HuH-7.5 (cell line): ENCODE measurements around the gene DNAH17.

ENCODE experiments used
- DNase-seq: peaks from one replicate; pipeline ENCODE4 v3.0.0; 2011; ENCODE audit warnings: low spot score

DNAH17 gene

DNA sequence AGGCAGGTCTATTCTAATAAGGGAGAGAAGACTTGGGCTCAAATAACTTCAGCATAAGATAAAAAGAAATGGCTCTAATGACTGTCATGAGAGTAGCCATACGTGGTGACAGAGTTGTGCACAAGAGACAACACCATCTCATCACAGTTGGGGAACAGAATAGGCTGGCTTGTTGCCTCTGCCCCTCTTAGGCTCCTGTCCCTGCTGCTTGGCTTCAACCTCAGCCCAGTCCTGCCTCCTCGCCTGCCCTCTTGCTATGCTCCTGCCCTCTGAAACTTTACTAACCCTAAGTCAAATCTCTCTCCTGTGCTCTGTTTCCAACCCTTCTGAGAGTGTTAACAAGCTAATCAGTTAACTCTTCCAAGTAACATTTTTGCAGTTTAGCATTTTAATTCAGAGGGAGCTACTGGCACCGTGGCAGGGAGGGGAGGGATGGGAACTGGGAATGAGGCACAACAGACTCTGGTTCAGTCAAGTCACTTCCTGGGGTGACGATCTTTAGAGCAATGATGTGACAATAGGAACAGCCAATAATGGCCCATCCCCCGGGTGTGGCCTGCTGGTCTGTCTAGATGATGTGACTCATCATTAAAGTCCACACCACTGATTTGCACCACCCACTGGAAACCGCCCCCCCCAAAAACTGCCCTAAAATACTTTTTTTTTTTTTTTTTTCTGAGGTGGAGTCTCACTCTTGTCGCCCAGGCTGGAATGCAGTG lies 35.5 kb downstream of the DNAH17 start:
- DNase-seq: no peak

DNA sequence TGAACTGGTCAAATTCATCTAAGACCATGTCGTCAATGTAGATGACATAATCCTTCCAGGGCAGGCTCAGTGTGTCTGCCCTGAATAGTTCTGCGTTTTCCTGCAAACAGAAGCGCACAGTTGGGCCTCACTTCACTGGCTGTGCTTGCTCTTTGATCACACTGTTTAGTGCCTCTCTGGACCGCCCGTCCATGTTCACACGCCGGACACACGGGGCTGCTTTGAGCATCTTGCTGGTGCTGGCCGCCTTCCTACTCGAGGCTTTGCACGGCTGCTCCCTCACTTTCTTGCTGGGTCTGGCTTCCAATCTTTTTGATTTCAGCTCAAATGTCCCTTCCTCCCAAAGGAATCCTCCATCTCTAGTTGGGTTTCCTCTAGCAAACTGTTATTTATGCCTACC lies 37.4 kb downstream of the DNAH17 start:
- no peak for DNase-seq

DNA sequence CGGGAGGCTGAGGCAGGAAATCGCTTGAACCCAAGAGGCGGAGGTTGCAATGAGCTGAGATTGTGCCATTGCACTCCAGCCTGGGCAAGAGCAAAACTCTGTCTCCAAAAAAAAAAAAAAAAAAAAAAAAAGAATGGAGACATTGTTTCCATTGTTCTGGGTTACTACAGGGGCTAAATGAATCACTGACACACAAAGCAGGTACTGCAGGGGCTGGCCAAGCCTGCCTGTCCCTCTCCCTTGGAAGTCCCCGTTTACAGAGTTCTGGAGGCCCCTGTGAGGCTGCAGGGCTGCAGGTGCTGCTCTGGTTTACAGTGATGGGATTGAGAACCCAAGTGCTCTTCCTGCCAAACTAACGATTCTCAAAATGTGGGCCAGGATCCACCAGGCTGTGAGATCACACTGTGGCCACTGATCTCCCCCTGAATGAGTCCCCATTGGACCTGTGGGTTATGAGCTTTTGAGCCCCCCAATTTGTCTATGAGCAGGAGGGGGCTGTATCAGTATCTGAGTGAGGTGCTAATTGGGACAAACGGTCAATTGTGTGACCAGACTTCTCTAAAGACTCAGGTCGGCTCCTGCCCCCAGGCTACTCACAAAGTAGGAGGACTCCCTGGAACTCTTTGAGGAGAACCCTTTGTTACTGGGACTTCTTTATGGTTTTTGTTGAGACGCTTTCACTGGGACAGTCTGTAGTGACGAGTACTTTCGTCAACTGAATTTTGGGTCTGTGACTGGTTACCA lies 39.0 kb downstream of the DNAH17 start:
- DNase-seq: no peak

DNA sequence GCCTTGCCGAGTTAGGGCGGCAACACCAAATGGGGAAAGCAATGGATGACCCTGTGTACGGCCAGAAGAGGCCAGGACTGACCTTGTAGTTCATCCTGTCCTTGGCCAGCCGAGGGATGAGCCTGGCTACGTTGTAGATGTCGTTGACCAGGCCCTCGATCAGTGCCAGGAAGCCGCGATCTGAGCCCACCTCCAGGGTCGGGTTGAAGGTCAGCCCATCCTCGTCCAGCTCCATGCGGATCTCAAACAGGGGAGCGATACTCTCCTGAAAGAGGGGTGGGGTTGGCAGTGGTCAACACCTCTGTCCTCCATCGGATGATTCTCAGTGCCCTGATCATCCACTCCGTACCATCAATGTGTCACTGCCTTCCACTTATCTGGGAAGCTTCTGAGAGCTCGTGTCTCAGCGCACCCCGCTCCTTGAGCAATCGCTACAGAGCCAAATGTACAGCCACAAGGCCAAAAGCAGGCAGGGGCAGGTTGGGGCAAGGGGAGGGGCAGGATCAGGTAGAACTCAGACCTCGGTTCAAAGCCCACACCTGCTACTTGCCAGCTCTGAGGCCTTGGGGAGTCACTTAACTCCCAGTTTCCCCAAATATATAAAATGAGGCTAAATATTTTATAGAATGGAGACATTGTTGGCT lies 39.9 kb downstream of the DNAH17 start:
- no peak for DNase-seq

DNA sequence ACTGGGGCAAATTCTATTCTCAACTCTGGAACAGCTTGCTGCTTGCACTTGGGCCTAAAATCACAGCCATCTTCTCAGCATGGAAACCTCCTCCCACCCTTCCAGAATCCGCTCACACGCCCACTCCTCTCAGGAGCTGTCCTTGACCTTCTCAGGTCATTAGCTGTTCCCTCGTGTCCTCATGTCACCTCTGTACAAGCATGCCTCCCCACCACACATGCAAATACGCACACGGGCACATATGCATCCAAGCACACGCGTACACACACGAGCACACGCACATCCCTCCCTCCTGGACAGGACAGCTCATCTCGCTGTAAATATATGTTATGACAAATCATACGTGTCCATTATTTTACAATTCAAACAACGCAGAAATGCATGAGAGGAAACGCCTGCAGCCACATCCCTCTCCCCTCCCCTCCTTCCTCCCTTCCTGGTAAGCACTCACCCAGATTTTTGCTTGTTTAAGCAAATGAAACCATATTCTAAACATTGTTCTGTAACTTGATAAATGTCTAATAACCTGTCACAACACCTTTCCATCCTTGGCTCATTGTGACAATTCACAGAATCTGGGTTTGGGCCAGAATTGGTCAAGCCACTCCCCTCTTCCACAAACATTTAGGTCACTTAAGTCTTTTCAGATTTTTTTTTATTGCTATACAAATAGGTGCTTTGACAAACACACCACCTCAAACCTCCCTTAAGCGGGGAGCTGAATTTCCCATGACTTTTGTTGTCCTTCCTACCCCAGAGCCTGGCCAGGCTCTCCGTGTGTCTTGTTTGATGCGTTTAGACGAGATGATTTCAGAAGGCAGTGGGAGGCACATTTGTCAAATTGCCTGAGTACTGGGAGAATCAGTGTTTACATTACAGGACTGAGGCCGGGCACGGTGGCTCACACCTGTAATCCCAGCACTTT lies 41.7 kb downstream of the DNAH17 start:
- DNase-seq: no peak

DNA sequence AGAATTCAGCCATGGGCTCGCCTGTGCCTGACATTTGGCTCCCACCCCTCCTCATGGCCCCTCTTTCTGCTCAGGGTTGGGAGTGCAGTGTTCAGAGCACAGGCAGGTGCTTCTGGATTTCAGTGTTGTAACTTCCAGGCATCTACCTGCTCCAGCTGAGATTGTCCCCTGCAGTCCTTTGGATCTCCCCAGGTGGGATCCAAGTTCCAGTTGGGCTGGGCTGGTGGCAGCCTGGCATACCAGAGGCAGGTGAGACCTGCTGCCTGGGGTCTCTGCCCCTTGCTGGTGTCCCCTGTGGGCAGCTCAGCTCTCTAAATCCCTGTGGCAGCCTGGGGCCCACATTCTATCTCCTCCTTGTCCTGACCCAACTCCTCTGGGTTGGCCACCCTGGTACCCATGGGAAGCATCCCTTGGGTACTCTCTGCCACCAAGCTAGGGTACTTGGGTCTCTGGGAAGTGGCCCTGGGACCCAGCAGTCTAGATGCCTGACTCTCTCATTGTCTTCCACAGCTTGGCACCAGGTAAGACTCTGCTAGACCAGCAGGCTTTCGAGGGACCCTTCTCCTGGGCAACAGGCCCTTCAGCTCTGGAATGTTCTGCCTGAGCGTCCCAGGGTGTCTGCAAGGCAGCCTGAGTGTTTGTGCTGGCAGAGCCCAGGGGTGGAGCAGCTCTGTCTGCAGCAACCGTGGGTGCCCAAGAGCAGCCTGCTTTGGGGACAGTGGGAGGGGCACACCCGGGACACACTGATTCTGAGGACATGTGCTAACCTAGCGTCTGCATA lies 42.5 kb downstream of the DNAH17 start:
- DNase-seq: no peak

DNA sequence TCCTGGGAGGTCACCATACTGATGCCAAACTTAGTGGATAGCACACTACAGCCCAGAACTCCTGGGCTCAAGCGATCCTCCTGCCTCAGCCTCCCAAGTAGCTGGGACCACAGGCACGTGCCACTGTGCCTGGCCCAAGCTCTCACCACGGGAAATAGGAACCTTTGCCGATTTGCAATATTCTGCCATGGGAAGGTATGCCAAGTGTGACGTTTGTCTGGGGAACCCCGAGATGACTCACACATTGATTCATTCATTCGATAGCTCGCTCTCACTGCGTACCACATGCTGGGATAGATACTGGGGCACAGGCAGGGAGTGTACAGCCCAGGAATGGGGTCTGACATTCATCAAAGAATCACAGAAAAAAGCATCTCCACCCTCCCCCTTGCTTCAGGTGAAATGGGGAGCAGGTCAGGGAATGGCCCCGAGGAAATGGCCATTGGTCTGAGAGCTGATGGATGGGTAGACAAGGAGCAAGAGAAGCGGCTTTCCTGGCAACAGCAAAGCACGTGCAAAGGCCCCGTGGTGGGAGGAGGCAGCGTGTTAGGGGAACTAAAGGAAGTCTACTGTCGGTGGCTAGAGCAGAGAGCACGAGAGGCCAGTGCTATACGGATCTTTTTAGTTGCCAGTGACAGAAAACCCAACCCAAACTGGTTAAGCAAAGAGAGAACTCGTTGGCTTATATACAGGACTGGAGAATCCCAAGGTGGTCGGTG lies 44.1 kb downstream of the DNAH17 start:
- no peak for DNase-seq

DNA sequence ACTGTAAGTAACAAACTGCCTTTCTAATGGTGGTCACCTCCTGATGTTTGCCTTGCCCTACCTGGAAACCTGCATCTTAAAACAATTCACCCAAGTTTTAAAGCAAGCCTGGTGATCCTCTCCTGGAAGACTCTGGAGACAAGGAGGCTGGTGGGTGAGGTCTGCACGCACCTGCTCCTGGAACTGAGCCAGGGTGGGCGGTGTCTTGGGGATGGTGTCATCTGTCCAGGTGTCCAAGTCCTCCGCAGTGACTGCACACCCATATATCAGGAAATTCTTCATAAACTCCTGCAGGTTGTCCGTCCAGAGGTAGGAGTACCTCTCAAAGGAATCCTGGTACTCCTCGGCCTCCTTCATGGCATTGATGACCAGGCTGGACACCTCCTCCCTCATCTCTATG lies 44.9 kb downstream of the DNAH17 start:
- DNase-seq: no peak

DNA sequence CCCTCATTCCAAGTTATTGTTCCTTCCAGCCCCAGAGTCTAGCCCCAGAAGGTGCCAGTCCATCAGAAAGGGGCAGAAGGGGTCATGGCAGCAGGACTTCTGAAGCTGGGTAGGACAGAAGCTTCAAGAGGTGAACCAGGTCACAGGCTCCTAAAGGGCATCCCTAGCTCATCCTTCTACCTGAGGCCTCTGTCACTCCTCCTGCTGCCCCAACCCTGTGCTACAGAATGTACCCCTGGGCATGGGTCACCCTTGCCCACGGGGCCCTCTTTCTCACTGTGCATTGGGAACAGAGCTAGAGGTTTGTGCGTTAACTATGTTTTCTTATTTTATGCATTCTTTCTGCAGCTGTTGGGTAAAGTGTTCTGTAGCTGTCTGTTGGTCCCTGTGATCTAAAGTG lies 46.5 kb downstream of the DNAH17 start:
- DNase-seq: no peak

DNA sequence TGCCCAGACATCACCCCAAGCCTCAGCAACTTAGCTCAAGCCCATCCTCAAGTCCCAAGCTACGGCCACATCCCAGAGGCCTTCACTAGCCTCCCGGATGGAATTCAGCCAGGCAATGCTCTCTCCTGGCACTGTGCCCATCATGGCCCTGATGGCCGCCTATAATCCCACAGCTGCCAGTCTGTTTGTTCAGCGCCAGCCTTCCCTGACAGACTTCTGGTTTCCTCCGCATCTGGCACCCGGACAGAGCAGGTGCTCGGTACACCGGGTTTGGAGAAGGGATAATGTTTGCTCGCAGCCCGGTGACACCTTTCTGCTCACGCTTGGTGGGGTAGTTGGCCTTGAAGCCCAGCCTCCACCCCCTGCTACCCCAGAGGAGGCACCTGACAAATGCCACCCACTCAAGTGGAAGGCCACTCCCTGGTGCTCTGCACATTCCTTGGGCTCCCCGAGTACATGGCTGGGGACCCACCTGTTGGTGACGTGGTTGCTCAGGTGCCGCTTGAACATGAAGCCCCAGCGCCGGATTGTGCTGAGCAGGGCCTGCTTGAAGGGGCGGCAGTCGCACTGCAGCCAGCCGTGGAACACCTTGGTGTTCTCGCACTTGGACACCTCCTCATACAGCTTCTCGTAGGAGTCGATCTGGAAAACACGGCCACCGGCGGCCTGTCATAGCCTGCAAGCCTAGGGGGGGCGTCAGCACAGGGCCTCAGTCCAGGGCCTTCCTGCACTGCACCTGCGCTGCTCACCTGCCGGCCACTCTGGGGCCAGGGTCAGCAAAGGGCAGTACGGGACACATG lies 47.1 kb downstream of the DNAH17 start:
- DNase-seq: no peak

DNA sequence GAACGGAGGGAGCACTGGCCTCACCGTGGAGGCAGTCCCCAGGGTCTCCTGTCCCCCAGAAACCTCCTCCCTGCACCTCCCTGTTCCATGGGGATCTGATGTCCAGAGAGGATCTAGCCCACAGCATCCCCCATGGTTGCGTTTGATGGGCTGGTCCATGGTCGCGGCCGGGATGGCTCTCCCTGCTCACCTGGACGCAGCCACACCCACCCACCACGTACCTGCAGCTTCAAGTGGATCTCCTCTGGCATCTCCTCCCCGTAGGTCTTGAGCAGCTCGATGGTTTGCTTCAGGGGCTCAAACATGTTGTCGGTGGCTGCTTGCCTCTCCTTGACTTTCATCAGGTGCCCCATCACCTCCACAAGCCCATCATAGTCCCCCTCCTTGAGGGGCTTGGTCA lies 47.9 kb downstream of the DNAH17 start:
- no peak for DNase-seq

DNA sequence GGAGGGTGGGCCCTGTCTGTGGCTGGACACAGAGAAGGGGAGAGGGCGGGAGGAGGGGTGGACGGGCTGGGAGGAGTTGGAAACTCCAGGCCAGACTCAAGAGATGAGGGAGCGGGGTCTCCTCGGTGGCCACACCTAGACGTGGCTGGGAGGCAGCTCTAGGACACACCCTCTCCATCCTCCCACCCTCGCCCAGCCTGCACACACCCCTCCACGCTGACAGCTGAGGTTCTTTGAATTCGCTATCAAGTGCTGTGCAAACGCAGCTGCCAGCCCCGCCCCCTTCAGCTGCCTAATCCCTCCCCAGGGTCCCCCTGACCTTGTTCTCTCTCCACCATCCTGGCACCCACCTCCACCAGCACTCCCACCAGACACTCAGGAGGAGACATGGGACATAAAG lies 48.7 kb downstream of the DNAH17 start:
- DNase-seq: no peak

DNA sequence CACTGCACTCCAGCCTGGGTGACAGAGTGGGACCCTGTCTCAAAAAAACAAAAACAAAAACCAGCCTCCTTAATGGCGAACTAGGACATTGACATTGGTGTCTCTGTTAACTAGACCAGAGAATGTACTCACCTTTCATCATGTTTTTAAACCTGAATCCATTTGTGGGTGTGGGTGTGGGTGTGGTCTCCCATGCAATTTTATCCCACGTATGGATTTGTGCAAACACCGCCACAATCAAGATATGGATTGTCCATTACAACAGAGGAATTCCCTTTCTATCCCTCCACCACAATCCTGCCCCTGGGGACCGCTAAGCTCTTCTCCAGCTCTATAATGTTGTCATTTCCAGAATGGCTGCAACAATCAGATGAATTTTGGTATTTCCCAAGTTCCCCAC lies 49.9 kb downstream of the DNAH17 start:
- no peak for DNase-seq

DNA sequence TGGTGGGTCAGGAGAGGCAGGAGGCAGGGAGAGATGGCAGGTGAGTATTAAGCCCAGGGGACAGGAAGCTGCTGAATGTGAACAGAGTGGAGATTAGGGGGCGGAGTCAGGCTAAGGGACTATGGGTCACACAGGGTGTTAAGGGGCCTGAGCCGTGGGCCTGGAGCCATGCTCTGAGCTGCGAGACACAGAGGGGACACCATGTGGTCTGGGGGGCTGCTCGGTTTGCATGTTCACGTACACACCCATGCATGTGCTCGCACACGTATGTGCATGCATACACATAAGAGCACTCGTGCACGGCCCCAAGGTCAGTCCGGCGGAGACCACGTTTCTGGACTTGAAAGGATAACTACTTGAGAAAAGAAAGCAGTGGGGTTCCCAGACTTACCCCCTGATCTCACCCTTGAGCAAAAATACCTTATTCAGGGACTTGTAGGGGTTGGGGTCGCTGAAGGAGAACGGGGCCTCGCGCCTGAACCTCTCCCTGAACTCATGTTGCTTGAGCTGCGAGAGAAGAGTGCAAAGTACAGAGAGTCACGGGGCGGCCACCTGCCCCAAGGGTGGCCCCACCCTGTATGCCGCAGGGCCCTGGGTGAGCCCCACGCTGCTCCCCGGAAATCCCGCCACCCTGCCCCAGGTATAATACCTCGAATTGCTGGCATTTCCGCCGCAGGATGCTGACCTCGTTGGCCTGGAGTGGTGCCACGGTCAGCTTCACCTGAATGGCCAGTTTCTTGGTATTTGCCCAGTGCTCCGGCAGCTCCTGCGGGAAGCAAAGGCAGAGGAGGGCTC lies 50.8 kb downstream of the DNAH17 start:
- DNase-seq: no peak

DNA sequence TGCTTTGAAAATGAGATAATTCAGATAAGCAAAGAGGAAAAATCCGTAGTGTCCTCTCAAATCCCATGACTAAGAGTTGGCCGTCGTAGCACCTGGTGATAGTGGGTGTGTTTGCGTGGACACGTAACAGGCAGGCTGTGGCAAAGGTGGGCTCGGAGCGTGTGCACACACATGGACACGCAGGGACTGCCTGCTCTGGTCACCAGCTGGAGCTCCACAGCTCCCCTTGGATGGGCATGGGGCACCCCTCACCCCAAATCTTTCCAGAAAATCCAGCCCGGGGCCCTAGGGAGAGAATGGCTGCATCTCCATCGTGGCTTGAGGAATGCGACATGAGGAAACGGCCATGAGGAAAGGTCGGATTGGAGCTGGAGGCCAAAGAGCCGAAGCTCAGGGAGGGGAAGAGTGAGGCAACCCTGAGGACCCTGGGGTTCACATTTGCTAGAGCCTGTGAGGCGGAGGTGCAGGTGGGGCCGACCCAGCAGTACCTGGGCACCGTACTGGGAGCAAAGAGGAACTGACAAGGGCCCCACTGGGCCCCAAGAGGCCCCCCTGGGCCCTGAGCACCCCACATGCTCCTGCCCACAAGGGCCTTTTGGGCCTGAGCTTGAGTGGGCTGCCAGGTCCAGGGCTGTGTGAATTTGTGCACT lies 51.6 kb downstream of the DNAH17 start:
- DNase-seq: no peak

DNA sequence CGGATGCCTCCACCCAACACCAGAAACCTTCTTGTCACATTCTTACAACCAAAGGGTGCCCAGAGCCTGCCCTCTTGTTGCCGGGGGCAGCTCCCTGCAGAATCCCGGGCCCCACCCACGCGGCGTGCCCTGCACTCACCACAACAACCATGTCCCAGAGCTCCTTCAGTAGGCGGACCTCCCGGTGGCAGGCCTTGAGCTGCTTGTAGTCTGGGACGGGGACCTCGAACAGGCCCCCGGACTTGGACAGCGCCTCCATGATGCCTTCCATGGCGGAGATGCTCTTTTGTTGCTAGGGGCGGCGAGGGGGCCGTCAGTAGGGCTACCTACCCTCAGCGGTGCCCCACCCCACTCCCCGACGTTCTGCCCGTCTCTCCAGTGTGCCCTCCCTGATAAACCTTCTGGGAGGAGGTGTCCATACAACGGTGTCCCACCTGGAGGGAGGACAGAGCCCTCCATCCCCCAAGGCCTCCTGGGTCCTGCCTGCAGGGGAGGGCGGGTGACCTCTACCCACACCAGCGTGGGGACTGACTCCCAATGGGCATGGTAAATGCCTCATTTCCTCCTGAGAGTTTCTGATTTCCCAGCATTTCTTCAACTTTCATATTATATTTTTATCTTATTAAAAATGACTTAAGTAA lies 52.2 kb downstream of the DNAH17 start:
- DNase-seq: no peak

DNA sequence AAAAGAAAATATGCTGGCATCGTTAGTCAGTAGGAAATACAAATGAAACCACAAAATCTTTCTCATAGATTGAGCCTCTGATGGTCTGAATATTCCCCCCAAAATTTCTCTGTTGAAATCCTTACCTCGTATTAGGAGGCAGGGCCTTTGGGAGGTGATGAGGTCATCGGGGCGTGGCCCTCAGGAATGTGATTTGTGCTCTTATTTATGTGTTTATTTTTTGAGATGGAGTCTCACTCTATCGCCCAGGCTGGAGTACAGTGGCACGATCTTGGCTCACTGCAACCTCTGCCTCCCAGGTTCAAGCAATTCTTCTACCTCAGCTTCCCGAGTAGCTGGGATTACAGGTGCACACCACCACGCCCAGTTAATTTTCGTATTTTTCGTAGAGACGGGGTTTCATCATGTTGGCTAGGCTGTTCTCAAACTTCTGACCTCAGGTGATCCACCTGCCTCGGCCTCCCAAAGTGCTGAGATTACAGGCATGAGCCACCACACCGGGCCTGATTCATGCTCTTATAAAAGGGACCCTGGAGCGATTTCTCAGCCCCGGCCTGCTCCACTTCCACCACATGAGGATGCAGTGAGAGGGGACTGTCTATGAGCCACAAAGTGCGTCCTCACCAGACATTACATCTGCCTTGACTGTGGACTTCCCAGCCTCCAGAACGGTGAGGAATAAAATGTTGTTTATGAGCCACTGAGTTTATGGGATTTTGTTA lies 53.1 kb downstream of the DNAH17 start:
- no peak for DNase-seq
